AG09309 (cell line): Measurements from ENCODE around the gene PLPP7.
"Not testable (repeated sequence)": the region's sequence is repeated elsewhere in the genome, so short reads cannot be mapped to it uniquely, and the experiment has no call there.

ENCODE experiments used
- DNase-seq: peaks from one replicate; pipeline ENCODE4 v3.0.0-alpha.2; 2010; ENCODE audit warnings: low read depth
- H3K4me3 ChIP-seq: 2 replicates; pipeline ENCODE4 v1.5.1; 2011; ENCODE audit warnings: mild to moderate bottlenecking, low read depth, low read length, moderate library complexity; ENCODE audit not compliant: control insufficient read depth
- CTCF ChIP-seq: IDR thresholded peaks from 2 replicates; pipeline ENCODE4 v1.5.1; 2011; ENCODE audit warnings: mild to moderate bottlenecking, low read depth, low read length, inconsistent platforms; ENCODE audit not compliant: insufficient read depth, control insufficient read depth; ENCODE audit errors: missing control alignments

PLPP7 gene

GRCh38 chr9:131334629-131335367 is 45.3 kb downstream of the PLPP7 start:
- no peak for TF ChIP-seq CTCF
- DNase-seq = no peak
- H3K4me3 ChIP-seq = no peak overlapping the region

GRCh38 chr9:131335368-131335755 is 45.8 kb downstream of the PLPP7 start:
- no peak overlapping the region for H3K4me3 ChIP-seq
- no peak for DNase-seq
- no peak for TF ChIP-seq CTCF

DNA sequence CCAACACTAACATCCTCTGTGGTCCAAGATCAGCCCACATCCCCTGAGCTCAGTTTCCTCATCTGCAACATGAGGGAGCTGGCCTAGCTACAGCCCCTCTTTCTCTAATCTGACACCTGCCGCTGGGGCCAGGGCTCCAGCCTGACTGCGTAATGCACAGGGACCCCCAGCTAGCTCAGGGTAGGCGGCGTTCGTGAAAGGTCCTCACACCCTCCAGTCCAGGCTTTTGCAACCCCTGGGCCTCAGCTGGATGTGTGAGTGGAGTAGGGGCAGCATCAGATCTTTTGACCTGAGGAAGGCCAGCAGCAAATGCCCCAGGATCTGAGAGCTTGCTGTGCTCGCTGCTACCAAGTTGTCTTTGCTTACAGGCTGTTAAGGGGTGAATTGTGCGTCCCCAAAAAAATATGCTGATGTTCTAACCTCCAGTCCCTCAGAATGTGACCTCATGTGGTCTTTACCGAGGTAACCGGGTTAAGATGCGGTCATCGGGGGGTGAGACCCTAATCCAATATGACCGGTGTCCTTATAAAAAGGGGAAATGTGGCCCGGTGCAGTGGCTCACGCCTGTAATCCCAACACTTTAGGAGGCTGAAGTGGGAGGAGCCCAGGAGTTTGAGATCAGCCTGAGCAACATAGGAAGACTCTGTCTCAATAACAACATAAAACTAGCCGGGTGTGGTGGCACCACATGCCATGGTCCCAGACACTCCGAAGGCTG is 47.8 kb downstream of the PLPP7 start:
- TF ChIP-seq CTCF = no peak
- DNase-seq = no peak
- H3K4me3 ChIP-seq = no peak overlapping the region

DNA sequence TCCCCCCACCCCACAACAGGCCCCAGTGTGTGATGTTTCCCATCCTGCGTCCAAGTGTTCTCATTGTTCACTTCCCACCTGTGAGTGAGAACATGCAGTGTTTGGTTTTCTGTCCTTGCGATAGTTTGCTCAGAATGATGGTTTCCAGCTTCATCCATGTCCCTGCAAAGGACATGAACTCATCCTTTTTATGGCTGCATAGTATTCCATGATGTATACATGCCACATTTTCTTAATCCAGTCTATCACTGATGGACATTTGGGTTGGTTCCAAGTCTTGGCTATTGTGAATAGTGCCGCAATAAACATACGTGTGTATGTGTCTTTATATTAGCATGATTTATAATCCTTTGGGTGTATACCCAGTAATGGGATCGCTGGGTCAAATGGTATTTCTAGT is 49.7 kb downstream of the PLPP7 start:
- DNase-seq, H3K4me3 ChIP-seq: not testable (repeated sequence)

DNA sequence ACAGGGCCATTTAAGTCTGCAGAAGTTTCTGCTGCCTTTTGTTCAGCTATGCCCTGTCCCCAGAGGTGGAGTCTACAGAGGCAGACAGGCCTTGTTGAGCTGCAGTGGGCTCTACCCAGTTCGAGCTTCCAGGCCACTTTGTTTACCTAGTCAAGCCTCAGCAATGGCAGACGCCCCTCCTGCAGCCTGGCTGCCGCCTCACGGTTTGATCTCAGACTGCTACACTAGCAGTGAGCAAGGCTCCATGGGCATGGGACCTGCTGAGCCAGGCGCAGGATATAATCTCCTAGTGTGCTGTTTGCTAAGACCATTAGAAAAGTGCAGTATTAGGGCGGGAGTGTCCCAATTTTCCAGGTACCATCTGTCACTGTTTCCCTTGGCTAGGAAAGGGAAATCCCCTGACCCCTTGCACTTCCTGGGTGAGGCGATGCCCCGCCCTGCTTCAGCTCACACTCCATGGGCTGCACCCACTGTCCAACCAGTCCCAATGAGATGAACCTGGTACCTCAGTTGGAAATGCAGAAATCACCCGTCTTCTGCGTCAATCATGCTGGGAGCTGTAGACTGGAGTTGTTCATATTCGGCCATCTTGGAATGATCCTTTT is 55.5 kb downstream of the PLPP7 start:
- H3K4me3 ChIP-seq, DNase-seq: not testable (repeated sequence)

DNA sequence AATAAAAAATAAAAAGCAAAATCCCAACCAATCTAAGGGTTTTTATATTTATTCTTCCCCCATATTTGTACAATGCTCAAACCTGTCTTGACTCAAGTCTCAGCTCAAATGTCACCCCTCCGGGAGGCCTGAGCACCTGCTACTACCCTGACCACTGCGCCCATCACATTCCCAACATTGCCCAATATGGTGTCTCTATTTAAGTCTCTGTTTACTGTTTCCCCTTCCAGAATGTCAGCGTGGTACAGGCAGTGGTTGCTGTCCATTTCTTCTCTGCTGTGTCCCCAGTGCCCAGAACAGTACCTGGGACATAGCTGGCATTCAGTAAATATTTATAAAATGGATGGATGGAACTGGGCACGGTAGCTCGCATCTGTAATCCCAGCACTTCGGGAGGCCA is 57.0 kb downstream of the PLPP7 start:
- TF ChIP-seq CTCF = no peak
- DNase-seq = no peak
- H3K4me3 ChIP-seq = no peak overlapping the region

DNA sequence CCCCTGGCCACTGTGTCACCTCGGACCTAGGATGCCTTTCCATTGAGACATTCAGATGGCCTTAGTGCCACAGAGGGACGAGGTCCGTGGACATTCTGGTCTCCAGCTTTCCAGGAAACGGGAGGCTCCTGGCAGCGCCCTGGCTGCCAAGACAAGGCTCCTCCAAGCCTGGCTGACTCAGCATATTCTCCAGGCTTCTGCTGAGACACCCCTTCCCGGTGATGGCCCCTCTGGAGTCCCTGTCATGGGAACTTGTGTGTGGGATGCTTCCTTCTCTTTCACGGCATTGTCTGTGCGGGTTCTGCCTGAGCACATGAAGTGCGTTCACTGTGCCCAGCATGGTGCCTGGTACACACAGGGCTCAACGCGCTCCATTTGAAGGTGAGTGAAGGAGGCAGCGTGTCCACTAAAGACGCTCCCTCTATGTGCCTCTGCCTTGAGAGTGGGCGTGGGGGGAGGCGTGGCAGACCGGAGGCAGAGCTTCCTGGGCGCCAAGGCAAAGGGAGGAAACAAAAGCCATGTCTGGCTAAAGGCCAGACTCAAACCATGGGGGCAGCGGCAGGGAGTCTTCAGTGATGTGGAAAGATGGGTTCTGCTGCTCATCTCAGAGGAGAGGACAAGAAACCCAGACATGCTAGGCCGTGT is 58.0 kb downstream of the PLPP7 start:
- no peak for DNase-seq
- TF ChIP-seq CTCF = no peak
- H3K4me3 ChIP-seq = no peak overlapping the region
